G401 (cell line): ENCODE data around the gene RNF126. TPM values are rescaled to one million over a fixed set of nuclear protein-coding genes. Genes with fewer than 3 reads are reported as not detected.

Source experiments
- DNase-seq: peaks from one replicate; pipeline ENCODE4 v3.0.0-alpha.2; 2015; ENCODE audit warnings: low spot score
- in situ Hi-C: cut with HindIII; loops from 2 replicates; pipeline ENCODE4 v1.10.0; 2016; ENCODE audit warnings: low sequenced_read_pairs, mixed read lengths
- total RNA-seq: library from RNA; depleted of rRNA; stranded (reverse); fragments of >200 nt; shearing (Covaris generic); gene quantifications from 2 replicates; pipeline ENCODE4 v1.2.3, GENCODE V29; 2014

Gene RNF126
- total RNA-seq, 1 experiment from 2014 or later: 48.7 TPM

DNA sequence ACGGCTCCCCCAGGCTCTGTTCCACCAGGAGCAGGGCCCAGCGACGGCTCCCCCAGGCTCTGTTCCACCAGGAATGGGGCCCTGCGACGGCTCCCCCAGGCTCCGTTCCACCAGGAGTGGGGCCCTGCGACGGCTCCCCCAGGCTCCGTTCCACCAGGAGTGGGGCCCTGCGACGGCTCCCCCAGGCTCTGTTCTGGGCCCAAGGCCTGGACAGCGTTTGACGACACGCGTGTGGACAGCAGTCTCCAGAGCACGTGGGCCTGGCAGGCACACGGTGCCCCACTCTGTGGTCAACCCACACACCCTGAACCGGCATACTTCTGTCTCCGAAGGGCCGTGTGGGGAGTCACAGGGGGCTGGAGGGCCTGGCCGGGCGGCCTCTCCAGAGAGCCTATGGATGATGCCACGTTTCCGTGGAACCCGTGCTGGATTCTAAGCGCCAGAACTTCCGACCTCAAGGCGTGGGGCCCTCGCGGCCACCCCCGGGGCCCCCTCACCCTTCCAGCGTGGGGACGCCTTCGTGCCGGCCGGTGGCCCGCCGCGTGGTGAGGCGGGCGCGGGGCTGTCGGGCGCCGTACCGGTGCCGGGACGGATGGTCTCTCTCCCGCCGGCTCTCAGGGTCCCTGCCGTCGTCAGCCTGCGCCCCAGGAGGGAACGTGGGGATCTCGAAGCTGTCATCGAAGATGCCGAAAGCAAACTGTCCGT lies 11.7 kb downstream of the RNF126 start:
- in situ Hi-C loops: no loop called here
- no peak for DNase-seq

DNA sequence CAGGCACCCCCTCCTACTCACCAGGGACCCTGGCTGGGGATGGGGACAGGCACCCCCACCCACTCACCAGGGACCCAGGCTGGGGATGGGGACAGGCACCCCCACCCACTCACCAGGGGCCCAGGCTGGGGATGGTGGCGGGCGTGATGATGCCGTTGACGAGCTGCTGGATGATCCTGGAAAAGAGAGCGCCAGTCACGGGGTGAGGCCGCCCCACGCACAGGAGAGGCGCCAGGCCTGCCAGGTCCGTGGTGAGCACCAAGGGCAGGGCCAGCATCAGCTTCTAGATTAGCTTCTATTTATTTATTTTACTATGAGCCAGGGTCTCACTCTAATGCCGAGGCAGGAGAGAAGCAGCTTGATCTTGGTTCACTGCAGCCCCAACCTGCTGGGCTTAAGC lies 12.9 kb downstream of the RNF126 start:
- DNase-seq: no peak
- in situ Hi-C loops: no loop called here

DNA sequence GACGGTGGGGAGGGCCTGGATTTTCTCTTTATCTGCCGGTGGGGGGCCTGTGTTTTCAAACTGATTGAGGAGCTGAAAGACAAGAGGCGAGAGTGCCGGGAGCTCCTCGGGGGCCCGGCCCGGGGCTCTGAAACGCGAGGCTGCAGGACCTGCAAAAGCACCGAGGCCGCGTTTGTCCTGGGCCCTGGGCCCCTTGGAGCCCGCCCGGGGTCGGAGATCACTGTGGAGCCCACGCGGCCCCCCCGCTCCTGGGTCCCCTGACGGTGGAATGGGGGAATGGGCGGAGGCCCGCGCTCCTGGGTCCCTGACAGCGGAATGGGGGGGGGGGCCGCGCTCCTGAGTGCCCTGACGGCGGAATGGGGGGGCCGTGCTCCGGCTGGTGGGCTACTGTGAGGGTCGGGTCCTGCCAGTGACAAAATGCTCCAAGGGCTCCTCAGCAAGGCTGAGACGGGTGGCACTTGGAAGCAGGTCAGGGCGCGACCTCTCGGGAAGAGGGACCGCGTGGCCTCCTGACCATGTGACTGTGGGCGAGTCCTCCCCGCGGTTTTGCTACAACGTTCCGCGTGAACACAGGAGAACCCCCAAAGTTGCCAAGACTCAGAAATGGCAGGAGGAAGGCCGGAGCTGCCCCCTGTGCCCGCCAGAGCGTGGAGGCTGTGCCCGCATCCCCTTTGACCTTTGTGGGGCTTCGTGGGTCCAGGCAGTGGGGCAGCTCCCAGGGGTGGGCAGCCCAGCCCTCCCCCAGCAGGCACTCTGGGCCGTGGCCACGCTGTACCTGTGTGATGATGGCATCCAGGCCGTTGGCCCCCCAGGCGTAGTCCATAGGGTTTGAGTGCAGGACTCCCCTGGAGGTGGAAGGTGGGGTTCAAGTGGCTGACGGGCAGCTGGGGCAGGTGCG lies 13.9 kb downstream of the RNF126 start:
- in situ Hi-C loops: no loop called here
- DNase-seq: no peak

DNA sequence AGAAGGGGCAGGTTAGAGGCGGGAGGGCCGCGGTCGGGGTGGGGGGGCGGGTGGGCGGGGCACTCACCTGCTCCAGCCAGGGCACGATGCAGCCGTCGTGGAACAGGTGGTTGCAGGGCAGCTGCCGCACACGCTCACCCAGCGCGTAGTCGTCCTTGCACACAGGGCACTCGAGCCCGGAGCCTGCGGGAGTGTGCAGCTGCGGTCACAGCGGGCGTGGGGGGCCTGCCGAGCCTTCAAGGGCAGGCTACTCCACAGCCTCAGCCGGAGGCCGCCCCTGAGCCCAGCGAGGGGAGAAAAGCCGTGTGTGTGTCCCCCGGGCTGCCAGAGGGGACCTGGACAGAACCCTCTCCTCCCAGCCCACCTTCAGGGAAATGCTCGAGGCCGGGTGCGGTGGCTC lies 14.7 kb downstream of the RNF126 start:
- in situ Hi-C loops: no loop called here
- DNase-seq: no peak

DNA sequence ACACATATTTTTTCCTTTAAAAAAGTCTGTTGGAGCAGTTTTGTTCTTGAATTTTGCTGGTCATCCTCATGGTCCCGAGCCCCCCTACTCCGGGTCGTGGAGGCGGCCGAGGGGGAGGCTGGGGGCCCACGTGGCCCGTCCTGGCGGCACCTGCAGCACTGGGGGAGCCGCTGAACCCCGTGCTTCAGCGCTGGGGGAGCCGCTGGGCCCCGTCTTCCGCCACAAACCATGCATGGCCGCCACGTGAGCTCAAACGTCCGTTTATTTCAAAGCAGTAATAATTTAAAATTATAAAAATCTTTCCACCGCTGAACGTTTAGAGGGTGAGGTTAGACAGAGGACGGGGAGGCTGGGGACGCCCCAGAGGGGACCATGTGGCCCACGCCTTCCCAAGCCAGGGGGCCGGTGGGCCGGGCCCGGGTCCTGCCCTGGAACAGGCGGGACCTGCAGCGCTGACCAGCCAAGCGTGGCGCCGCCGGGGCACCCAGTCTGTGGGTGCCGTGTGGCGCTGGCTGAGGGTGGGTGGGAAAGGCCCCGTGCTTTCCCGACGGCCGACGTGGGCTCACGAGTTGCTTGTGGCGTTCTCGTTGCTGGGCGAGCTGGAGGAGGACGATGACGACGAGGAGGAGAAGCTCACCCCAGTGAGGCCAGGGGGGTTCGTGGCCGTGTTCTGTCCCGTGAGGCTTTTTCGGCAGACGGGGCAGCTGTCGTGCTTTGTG lies 15.3 kb downstream of the RNF126 start:
- in situ Hi-C loops: no loop called here
- DNase-seq: no peak

DNA sequence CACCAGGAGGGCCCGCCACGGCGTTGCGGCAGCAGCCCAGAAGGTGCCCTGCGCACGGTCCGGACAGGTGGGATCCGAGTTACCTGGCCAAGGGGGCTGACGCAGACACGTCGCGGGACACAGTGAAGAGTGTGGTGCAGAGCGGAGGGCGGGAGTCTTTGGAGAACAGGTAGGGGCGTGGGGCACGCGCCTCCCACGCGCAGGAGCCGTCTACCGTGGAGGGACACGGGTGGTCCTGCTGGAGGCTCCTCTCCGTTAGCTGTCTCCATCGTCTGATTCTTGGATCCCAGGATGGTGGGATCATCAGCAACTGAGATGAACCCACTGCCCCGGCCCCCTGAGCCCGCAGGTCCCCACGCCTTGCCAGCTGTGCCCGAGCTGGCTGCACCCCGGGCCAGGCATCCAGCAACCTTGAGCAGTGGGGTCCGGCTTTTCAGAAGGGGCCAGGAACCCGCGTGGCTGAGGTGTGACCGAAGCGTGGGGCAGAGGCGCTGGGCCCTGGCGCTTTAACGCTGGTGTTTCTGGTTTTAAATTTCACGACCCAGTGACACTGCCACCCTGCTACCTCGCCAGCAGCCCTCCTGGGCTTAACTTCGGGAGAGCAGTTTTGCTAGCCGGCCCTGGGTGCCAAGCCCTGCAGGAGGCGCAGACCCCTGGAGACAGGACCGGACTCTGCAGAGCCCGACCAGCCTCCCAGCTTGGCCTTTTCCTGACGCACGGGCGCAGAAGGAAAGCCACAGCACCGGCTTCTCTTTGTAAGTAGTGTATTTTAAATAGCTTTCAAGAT lies 16.0 kb downstream of the RNF126 start:
- in situ Hi-C loops: no loop called here
- DNase-seq: no peak

DNA sequence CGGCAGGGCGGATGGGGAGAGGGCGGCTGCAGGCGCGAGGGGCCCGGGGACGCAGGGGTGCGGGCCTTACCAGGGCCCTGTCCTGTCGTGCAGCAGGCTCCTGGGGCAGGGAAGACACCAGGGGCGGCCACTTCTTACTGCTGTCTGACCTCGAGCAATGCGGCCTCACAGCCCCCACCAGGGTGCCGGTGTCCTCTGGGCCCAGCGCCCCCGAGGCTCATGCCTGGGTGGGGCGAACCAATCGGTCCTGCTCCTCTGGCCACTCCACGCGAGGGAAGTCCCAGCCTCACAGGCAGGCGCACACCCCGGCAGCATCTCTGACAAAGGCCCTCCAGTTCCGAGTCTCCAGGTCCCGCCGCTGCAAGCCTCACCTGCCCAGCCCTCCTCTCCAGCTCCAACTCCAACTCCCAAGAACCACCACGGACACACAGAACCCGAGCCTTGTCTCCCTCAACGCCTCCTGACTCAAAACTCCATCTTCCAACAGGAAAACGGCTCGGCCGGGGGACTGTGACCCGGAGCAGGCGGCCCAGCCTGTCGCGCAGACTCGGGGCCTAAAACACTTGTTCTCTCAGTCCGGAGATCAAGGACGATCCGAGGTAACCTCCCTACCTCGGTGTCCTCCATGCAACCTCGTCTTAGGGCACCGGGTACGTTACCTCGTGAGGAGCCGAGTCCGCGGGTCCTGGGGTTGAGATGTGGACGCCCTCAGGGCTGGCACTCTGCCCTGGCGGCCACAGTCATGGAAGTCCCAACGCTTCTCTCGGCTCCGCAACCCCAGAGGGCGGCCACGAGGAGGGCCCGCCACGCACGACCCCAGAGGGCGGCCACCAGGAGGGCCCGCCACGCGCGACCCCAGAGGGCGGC lies 16.9 kb downstream of the RNF126 start:
- in situ Hi-C loops: no loop called here
- DNase-seq: no peak

DNA sequence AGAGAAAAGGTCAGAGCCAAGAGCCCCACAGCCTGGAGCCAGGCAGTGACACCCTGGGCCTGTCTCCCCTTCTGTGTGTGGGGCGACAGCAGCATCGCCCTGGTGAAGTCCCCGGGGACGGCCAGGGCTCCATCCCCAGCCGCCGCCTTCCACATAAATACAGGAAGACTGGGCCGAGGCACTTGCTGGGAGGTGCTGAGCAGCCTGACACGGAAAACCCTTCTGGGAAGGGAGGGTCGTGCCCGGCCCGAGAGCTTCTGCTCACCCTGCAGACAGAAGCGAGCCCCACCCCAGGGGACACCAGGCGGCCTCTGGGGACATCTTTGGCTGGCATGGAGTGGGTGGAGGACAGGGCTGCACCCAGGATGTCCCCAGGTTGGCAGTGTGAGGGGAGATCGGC lies 18.2 kb downstream of the RNF126 start:
- in situ Hi-C loops: no loop called here

DNA sequence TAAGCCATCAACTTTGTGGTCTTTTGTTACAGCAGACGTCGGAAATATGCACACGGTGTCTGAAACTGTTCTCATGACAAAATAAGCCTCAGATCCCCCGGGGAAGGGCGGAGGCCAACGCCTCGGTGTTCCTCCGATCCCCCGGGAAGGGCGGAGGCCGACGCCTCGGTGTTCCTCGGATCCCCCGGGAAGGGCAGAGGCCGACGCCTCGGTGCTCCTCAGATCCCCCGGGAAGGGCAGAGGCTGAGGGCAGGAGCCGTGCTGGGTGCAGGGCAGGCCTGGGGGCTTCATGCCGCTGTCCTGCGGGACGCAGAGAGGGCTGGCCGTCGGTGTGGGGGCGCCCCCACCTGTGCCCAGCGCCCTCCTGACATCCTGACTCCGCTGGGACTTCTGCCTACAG lies 18.7 kb downstream of the RNF126 start:
- in situ Hi-C loops: no loop called here
- no peak for DNase-seq

More for the DNA sequence above, 18.2 kb downstream of the RNF126 start:
- DNase-seq: no peak

DNA sequence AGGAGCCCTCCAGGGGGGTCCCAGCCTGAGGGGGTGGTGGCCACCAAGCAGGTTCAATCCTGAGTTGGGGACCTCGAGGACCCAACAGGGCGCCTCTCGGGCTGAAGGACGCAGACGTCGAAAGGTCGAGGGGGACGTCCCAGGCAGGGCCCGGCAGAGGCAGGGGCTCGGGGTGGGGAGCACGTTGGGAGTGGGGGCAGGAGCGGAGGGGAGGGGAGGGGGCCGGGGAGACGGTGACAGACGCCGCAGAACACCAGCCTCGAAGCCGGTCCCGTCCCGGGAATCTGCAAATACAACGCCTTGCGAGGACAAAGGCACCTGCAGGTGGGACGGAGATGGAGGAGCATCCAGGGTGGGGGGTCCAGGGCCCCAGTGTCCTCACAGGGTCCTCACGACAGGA lies 19.3 kb downstream of the RNF126 start:
- DNase-seq: no peak
- in situ Hi-C loops: no loop called here

DNA sequence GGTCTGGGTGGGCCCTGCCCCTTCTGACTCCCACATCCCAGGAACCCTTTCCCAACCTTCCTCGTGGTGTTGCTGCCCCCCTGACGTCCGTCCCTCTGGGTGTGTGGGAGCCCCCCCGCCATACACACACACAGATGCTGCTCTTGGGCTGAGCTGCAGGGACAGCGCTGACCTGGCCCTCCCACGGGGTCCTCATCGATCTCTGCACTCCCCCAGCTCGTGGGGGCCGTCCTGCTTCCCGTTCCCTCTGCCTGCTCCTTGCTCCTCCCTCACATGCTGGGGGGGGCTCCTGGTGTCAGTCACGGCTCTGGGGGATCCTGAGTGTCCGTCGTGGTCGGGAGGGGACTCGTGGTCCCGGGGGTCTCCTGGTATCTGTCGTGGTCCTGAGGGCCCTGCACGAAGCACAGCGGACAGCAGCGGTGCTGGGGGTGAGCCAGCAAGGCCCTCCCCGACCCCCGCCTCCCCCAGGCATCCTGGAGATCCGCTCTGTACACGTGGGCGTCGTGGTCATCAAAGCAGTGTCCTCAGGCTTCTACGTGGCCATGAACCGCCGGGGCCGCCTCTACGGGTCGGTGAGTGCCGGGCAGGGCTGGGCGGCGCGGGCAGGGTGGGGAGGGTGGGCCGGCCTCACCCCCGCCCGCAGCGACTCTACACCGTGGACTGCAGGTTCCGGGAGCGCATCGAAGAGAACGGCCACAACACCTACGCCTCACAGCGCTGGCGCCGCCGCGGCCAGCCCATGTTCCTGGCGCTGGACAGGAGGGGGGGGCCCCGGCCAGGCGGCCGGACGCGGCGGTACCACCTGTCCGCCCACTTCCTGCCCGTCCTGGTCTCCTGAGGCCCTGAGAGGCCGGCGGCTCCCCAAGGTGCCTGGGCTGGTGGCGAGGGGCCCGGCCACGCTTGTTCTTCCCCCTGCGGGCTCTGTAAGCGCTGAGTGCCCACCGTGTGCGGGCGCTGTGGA lies 20.0 kb downstream of the RNF126 start:
- in situ Hi-C loops: no loop called here

DNA sequence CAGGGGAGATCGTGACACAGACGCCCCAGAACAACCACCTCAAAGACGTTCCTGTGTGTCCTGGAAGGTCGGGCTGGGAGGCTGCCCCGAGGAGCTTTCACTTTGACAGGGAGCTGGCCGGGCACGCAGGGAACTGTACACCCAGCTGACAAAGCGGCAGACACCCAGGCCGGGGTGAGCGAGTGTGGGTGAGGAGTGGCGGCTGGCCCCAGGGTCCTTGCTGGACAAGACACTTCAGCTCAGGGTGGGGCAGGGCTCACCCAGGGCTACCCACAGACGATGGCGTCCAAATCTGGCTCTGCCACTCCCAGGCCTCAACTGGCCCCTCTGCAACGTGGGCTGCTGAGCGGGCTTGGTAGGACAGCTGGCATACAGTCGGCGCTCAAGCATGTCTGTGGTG lies 21.3 kb downstream of the RNF126 start:
- DNase-seq: no peak
- in situ Hi-C loops: no loop called here

More for the DNA sequence above, 20.0 kb downstream of the RNF126 start:
- no peak for DNase-seq

DNA sequence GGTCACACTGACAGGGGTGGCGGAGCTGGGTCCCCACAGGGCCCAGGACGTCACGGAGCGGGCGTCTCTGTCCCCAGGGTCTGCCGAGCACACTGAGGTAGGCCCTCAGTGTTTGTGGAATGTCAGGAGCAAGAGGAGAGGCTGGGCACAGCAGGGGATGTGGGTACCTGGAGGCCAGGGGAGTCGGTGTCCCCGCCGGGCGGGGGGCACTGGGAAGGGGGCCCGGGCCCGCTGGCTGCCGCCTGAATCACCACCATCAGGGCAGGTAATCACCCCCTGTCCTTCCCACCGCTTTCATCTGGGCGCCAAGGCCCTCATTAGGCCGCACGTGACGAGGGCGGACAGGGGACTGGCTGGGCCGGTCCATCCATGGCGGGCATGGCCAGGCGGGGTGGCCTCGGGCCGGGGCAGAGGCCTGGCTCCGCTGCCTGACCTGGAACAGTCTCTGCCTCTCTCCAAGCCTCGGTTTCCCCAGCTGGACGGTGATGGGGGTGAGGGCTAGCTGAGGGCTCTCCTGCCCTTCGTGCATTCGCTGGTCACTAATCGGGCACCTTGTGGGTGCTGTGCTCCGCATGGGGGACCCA lies 22.3 kb downstream of the RNF126 start:
- in situ Hi-C loops: no loop called here
- no peak for DNase-seq

DNA sequence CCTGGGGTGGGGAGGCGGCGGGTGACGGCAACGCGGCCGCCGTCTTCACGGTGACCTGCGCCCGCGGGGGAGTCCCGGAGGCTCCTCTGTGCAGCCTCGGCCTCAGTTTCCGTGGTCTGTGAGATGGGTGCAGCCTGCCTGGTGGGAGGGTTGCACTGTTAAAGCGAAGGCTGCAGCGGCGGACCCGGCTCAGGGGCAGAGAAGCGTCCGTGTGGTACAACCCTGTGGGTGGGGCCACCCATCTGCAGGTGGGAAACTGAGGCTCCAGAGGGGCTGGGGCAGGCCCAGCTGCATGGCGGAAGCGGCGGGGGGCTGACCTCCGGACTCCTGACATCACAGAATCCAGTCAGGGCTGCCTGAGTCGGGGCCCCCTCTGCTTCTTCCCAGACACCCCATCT lies 22.9 kb downstream of the RNF126 start:
- in situ Hi-C loops: no loop called here
- no peak for DNase-seq

DNA sequence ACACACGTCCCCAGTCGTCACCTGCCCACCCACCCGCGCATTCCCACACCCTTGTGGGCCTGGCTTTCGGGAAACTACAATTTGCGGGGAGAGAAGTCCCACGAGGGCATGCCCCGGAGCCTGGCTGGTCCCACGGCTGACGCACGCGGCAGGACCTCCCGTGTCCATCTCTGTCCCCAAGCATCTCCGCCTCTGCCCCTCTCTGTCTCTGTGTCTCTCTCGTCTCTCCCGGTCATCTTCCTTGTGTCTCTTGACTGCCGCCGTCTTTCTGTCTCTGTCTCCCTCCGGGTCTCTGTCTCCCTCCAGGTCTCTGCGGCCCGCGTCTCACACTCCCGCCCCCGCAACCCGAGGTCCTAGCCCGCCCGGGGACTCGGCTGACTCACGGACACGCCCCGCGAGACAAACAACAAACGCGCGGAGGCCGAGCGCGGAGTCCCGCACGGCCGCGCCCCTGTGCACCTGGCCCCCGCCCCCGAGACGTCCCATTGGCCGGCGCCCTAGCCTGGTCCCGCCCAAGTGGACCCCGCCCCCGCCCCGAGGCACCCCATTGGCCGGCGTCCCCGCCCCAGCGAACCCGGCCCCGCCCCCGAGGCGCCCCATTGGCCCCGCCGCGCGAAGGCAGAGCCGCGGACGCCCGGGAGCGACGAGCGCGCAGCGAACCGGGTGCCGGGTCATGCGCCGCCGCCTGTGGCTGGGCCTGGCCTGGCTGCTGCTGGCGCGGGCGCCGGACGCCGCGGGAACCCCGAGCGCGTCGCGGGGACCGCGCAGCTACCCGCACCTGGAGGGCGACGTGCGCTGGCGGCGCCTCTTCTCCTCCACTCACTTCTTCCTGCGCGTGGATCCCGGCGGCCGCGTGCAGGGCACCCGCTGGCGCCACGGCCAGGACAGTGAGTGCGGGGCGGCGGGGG lies 23.5 kb downstream of the RNF126 start, which contains the start of gene FGF22:
Gene FGF22, plus strand, starts transcription at position 627 of the 908 bp plus-strand sequence. Its CDS starts 47 bp downstream, at position 674.
- in situ Hi-C loops: no loop called here
- DNase-seq: peak; percentile 87

DNA sequence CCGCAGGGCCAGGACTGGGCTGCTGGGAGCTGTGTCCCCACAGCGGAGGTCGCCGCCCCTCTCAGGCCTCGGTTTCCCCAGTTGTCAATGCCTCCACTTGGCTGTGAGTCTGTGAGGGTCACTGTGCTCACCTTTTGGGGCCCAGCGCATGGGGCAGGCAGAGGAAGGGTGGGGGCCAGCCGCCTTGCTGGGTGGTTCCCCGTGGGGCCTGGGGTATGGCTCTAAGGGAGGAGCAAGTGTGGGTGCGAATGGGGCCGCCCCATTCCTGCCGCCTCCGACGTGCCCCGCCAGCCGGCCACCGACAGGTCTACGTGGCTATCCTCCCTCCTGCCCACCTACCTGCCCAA lies 24.1 kb downstream of the RNF126 start:
- in situ Hi-C loops: no loop called here

More for the DNA sequence above, 24.1 kb downstream of the RNF126 start:
- no peak for DNase-seq
